Upper lobe of left lung (tissue), 6 donors: Measurements from ENCODE around the gene TMC6. TPM values are rescaled to one million over a fixed set of nuclear protein-coding genes. Genes with fewer than 3 reads are reported as not detected.
"Not testable (repeated sequence)": the region's sequence is repeated elsewhere in the genome, so short reads cannot be mapped to it uniquely, and the experiment has no call there.

Source experiments
- ATAC-seq, 2 donors: fragments of 200-7000 bp; cut with Tn5 transposase; one replicate each; pipeline ENCODE4 v1.9.1; 2022; ENCODE audit warnings: mild to moderate bottlenecking in 2 of 2, moderate library complexity in 2 of 2; ENCODE audit not compliant: low FRiP score in 2 of 2
- DNase-seq, 2 donors: peaks; one replicate each; pipeline ENCODE4 v3.0.0-alpha.2; 2019 to 2020
- H3K27ac ChIP-seq, 4 donors: fragments of 200-600 bp; sonication (generic); one replicate each; pipeline ENCODE4 v1.5.1; 2016 to 2019
- H3K27me3 ChIP-seq, 4 donors: fragments of 200-600 bp; sonication (generic); one replicate each; pipeline ENCODE4 v1.5.1; 2017 to 2019
- H3K36me3 ChIP-seq, 4 donors: fragments of 200-600 bp; sonication (generic); one replicate each; pipeline ENCODE4 v1.5.1; 2016 to 2019
- H3K4me1 ChIP-seq, 4 donors: fragments of 200-600 bp; sonication (generic); one replicate each; pipeline ENCODE4 v1.5.1; 2018 to 2019
- H3K4me3 ChIP-seq, 4 donors: fragments of 200-600 bp; sonication (generic); one replicate each; pipeline ENCODE4 v1.5.1; 2017 to 2019; ENCODE audit warnings: mild to moderate bottlenecking in 2 of 4, moderate library complexity in 1 of 4
- H3K9me3 ChIP-seq, 4 donors: fragments of 200-600 bp; sonication (generic); one replicate each; pipeline ENCODE4 v1.5.1; 2018 to 2019
- CTCF ChIP-seq, 6 experiments: fragments of 450-650 bp in 4 of 6; fragments of 200-600 bp in 2 of 6; sonication (generic) in 2 of 6; IDR thresholded peaks; one replicate each; pipeline ENCODE4 v1.5.1; 2016 to 2019; ENCODE audit warnings: antibody characterized with exemption in 6 of 6
- EP300 ChIP-seq, 4 donors: sonication (generic); formaldehyde crosslinking; IDR thresholded peaks; one replicate each; pipeline ENCODE4 v1.5.1; 2017; ENCODE audit warnings: antibody characterized with exemption in 4 of 4, control low read depth in 2 of 4
- POLR2A ChIP-seq, 4 donors: fragments of 450-650 bp; IDR thresholded peaks; one replicate each; pipeline ENCODE4 v1.5.1; 2016 to 2017; ENCODE audit warnings: antibody characterized with exemption in 4 of 4, mild to moderate bottlenecking in 2 of 4
- POLR2AphosphoS5 ChIP-seq, 2 donors: sonication (generic); formaldehyde crosslinking; IDR thresholded peaks; one replicate each; pipeline ENCODE4 v1.5.1; 2017; ENCODE audit warnings: antibody characterized with exemption in 2 of 2
- WGBS, 2 donors: methylation state at CpG; one replicate each; pipeline ENCODE4 v1.1.5; 2017 to 2018; 5-methylcytosine and 5-hydroxymethylcytosine counted together
- total RNA-seq, 6 donors: library from RNA; depleted of rRNA in 4 of 6; stranded (reverse); fragments of >200 nt in 4 of 6; gene quantifications; one replicate each; pipeline versions ENCODE4 v1.1.0 to v1.2.1, GENCODE V29; 2016 to 2021
- donor health status: DM: no; HTN: no; CAD: no; lungs with moderate emphysema.
- donor health status: DM: no; HTN: yes; CAD: no; lungs with severe emphysema.

TMC6 gene
- total RNA-seq, 6 donors from 2014 or later: 51.4 to 216 (median 195) TPM

- peaks cover 16 to 97% (median 72%) of the 10 kb centered on the region in 4 donors for H3K36me3 ChIP-seq
- no peak overlapping the region for H3K4me3 ChIP-seq
- H3K9me3 ChIP-seq: no peaks in the 10 kb centered on the region
- no peak for TF ChIP-seq POLR2A (IDR thresholded peaks at IDR 0.05)
- no peak for TF ChIP-seq POLR2AphosphoS5 (IDR thresholded peaks at IDR 0.05)
- TF ChIP-seq EP300 (IDR thresholded peaks at IDR 0.05): no peak
- TF ChIP-seq CTCF (IDR thresholded peaks at IDR 0.05): no peak
- 97 to 98% methylated on average over 10 of the region's 10 CpGs for WGBS, 2 donors
- H3K4me1 ChIP-seq: no peaks in the 10 kb centered on the region
- no peaks in the 10 kb centered on the region for H3K27me3 ChIP-seq
- ATAC-seq (no peak), DNase-seq (peak in 1 of 2 donors; percentile 46)
- no peak overlapping the region for H3K27ac ChIP-seq
Observed at GRCh38 chr17:78075011-78075410, 53.5 kb downstream of the TMC6 start.

- Histone ChIP-seq H3K4me3 (no peak overlapping the region), H3K36me3 (peaks cover 10 to 95% (median 64%) of the 10 kb centered on the region in 4 donors), H3K27ac (no peak overlapping the region), H3K27me3 (no peaks in the 10 kb centered on the region), H3K4me1 (no peaks in the 10 kb centered on the region), H3K9me3 (no peaks in the 10 kb centered on the region)
- ATAC-seq (no peak), DNase-seq (no peak)
- 89 to 98% methylated on average over 3 of the region's 3 CpGs for WGBS, 2 donors
- TF ChIP-seq POLR2A (IDR thresholded peaks at IDR 0.05) (no peak), CTCF (IDR thresholded peaks at IDR 0.05) (no peak), EP300 (IDR thresholded peaks at IDR 0.05) (no peak), POLR2AphosphoS5 (IDR thresholded peaks at IDR 0.05) (no peak)
Observed at GRCh38 chr17:78072961-78073360, 55.6 kb downstream of the TMC6 start.

GRCh38 chr17:78069695-78070094 is 58.9 kb downstream of the TMC6 start:
- H3K27me3 ChIP-seq: no peaks in the 10 kb centered on the region
- ATAC-seq (no peak), DNase-seq (no peak)
- H3K27ac ChIP-seq: no peak overlapping the region
- H3K4me3 ChIP-seq: no peak overlapping the region
- TF ChIP-seq CTCF (IDR thresholded peaks at IDR 0.05): no peak
- TF ChIP-seq POLR2AphosphoS5 (IDR thresholded peaks at IDR 0.05): no peak
- no peak for TF ChIP-seq POLR2A (IDR thresholded peaks at IDR 0.05)
- TF ChIP-seq EP300 (IDR thresholded peaks at IDR 0.05): no peak
- WGBS, 2 donors: 63 to 74% methylated on average over 4 of the region's 4 CpGs
- peaks cover 4 to 84% (median 47%) of the 10 kb centered on the region in 4 donors for H3K36me3 ChIP-seq
- H3K4me1 ChIP-seq: no peaks in the 10 kb centered on the region
- H3K9me3 ChIP-seq: no peaks in the 10 kb centered on the region

- WGBS, 2 donors: 97% methylated on average over 4 of the region's 4 CpGs
- H3K4me3 ChIP-seq, H3K27me3 ChIP-seq, H3K4me1 ChIP-seq, H3K27ac ChIP-seq, ATAC-seq, DNase-seq, H3K9me3 ChIP-seq: not testable (repeated sequence)
- peaks cover 0 to 57% (median 23%) of the 10 kb centered on the region in 4 donors for H3K36me3 ChIP-seq
Observed at GRCh38 chr17:78066976-78067375, 61.6 kb downstream of the TMC6 start.

GRCh38 chr17:78064708-78065107 is 63.8 kb downstream of the TMC6 start:
- Histone ChIP-seq H3K36me3 (peaks cover 0 to 38% (median 10%) of the 10 kb centered on the region in 4 donors), H3K9me3 (no peaks in the 10 kb centered on the region), H3K4me1 (no peaks in the 10 kb centered on the region), H3K27me3 (no peaks in the 10 kb centered on the region), H3K4me3 (no peak overlapping the region), H3K27ac (no peak overlapping the region)
- no peak for DNase-seq
- TF ChIP-seq CTCF (IDR thresholded peaks at IDR 0.05): no peak
- no peak for TF ChIP-seq POLR2A (IDR thresholded peaks at IDR 0.05)
- TF ChIP-seq EP300 (IDR thresholded peaks at IDR 0.05): no peak
- no peak for TF ChIP-seq POLR2AphosphoS5 (IDR thresholded peaks at IDR 0.05)
- 98 to 100% methylated on average over 4 of the region's 4 CpGs for WGBS, 2 donors
- no peak for ATAC-seq
